HCT116 (cell line): Measurements from ENCODE around the gene SLC22A13.

Experiments
- CEBPB ChIP-seq: IDR thresholded peaks from 2 replicates; pipeline ENCODE4 v1.6.1; 2012; ENCODE audit warnings: low read depth
- CTCF ChIP-seq, 3 experiments: fragments of 200-600 bp in 1 of 3; sonication (generic) in 1 of 3; IDR thresholded peaks in 2 of 3; conservative IDR thresholded peaks in 1 of 3; 2 replicates each; pipeline ENCODE4 v1.5.1; 2012 to 2017; ENCODE audit warnings: low read depth in 2 of 3, low read length in 2 of 3, antibody characterized with exemption in 1 of 3, borderline replicate concordance in 1 of 3, control low read depth in 1 of 3, mild to moderate bottlenecking in 1 of 3, mixed read lengths in 1 of 3, mixed run types in 1 of 3, moderate library complexity in 1 of 3; ENCODE audit not compliant: insufficient read depth in 1 of 3
- ELF1 ChIP-seq: IDR thresholded peaks from 2 replicates; pipeline ENCODE4 v1.6.1; 2012; ENCODE audit warnings: low read depth, borderline replicate concordance
- EZH2 ChIP-seq: fragments of 200-600 bp; sonication (generic); IDR thresholded peaks from 2 replicates; pipeline ENCODE4 v1.6.1; 2017; ENCODE audit warnings: antibody characterized with exemption, mixed run types
- JUND ChIP-seq: IDR thresholded peaks from 2 replicates; pipeline ENCODE4 v1.6.1; 2012
- MAX ChIP-seq: IDR thresholded peaks from 2 replicates; pipeline ENCODE4 v1.6.1; 2012
- POLR2A ChIP-seq: IDR thresholded peaks from 2 replicates; pipeline ENCODE4 v1.7.0; 2011; ENCODE audit warnings: borderline replicate concordance; ENCODE audit not compliant: insufficient read depth, insufficient read length; ENCODE audit errors: extremely low read depth
- POLR2AphosphoS5 ChIP-seq: IDR thresholded peaks from 2 replicates; pipeline ENCODE4 v1.6.1; 2011; ENCODE audit warnings: mild to moderate bottlenecking, low read depth, low read length, moderate library complexity
- RAD21 ChIP-seq: IDR thresholded peaks from 2 replicates; pipeline ENCODE4 v1.6.1; 2012; ENCODE audit warnings: low read depth, mild to moderate bottlenecking
- REST ChIP-seq: IDR thresholded peaks from 2 replicates; pipeline ENCODE4 v1.6.1; 2012; ENCODE audit warnings: low read depth
- SRF ChIP-seq: IDR thresholded peaks from 2 replicates; pipeline ENCODE4 v1.6.1; 2012; ENCODE audit warnings: low read depth
- YY1 ChIP-seq: IDR thresholded peaks from 2 replicates; pipeline ENCODE4 v1.6.1; 2011; ENCODE audit warnings: low read length, low read depth, moderate library complexity, mild to moderate bottlenecking; ENCODE audit not compliant: insufficient replicate concordance; ENCODE audit errors: extremely low read depth

GRCh38 chr3:38260474-38260873, 5.1 kb upstream of the SLC22A13 start:
- TF ChIP-seq CTCF (IDR thresholded peaks at IDR 0.05 in 2 of 3, conservative IDR thresholded peaks at IDR 0.05 in 1 of 3; ENCODE audit: borderline replicate concordance in 1 of 3, insufficient read depth in 1 of 3, low read depth in 2 of 3, low read length in 2 of 3), result no peak
- TF ChIP-seq SRF, result no peak
- no peak for TF ChIP-seq POLR2AphosphoS5
- no peak for TF ChIP-seq EZH2
- no peak for TF ChIP-seq POLR2A
- no peak for TF ChIP-seq YY1
- TF ChIP-seq CEBPB, result no peak
- TF ChIP-seq MAX, result no peak
- TF ChIP-seq JUND, result no peak
- no peak for TF ChIP-seq ELF1
- no peak for TF ChIP-seq RAD21
- TF ChIP-seq REST, result no peak
